HCT116 (cell line): ENCODE results near the gene SNAPC4. TPM values are rescaled to one million over a fixed set of nuclear protein-coding genes. Genes with fewer than 3 reads are reported as not detected.

ENCODE experiments used
- ATAC-seq: fragments of 200-7000 bp; cut with Tn5 transposase; 2 replicates; pipeline ENCODE4 v1.9.1; 2020; ENCODE audit warnings: mild to moderate bottlenecking, moderate library complexity
- BruUV-seq: library from RNA; stranded (reverse); fragments of 400-500 nt; replicated peaks from 2 replicates; lab custom pipeline; 2021; lab: Mats Ljungman, UMichigan
- CTCF ChIA-PET: fragments of 300-600 bp; sonication (Branson Sonifier 250); formaldehyde crosslinking; loops from one replicate; lab custom pipeline; 2021; ENCODE audit warnings: antibody characterized with exemption; lab: Charles Lee
- POLR2A ChIA-PET: fragments of 300-600, 350-600 bp; sonication (Branson Sonifier 250); formaldehyde crosslinking; loops from one replicate; lab custom pipeline; 2021; ENCODE audit warnings: antibody characterized with exemption; lab: Charles Lee
- RAD21 ChIA-PET, 2 experiments: fragments of 300-600 bp; sonication (Branson Sonifier 250); formaldehyde crosslinking; loops; one replicate each; lab custom pipeline; 2023; ENCODE audit warnings: low total read pairs in 2 of 2; ENCODE audit not compliant: uncharacterized antibody in 2 of 2, unreplicated experiment in 2 of 2, low non-redundant PET in 1 of 2; lab: Charles Lee
- DNase-seq: peaks from one replicate; pipeline ENCODE4 v3.0.0-alpha.2; 2010; ENCODE audit warnings: low read depth, low spot score
- H2AFZ ChIP-seq: fragments of 200-600 bp; shearing (Covaris generic), sonication (generic); 2 replicates; pipeline ENCODE4 v1.6.1; 2017; ENCODE audit warnings: low read depth, mixed run types, mixed read lengths, antibody characterized with exemption, low read length; ENCODE audit not compliant: poor library complexity, severe bottlenecking
- H3K27ac ChIP-seq: 2 replicates; pipeline ENCODE4 v1.5.1; 2012; ENCODE audit warnings: low read depth, low read length
- H3K27me3 ChIP-seq: fragments of 200-600 bp; sonication (generic); 2 replicates; pipeline ENCODE4 v1.6.1; 2016; ENCODE audit warnings: mixed run types, low read length, mixed read lengths; ENCODE audit not compliant: insufficient read depth
- H3K36me3 ChIP-seq, 2 experiments: fragments of 200-500 bp in 1 of 2; fragments of 200-600 bp in 1 of 2; sonication (Bioruptor generic) in 1 of 2; sonication (generic) in 1 of 2; 2 replicates each; pipeline versions ENCODE4 v1.5.1 to v1.6.1; 2014 to 2016; ENCODE audit warnings: low read length in 2 of 2, inconsistent platforms in 1 of 2, mixed read lengths in 1 of 2, mixed run types in 1 of 2; ENCODE audit not compliant: insufficient read depth in 2 of 2, control insufficient read depth in 1 of 2
- H3K4me1 ChIP-seq, 2 experiments: fragments of 200-600 bp in 1 of 2; sonication (generic) in 1 of 2; 2 replicates each; pipeline versions ENCODE4 v1.5.1 to v1.6.1; 2012 to 2017; ENCODE audit warnings: low read length in 2 of 2, inconsistent platforms in 1 of 2, mild to moderate bottlenecking in 1 of 2, mixed read lengths in 1 of 2, mixed run types in 1 of 2, moderate library complexity in 1 of 2; ENCODE audit not compliant: insufficient read depth in 2 of 2, control insufficient read depth in 1 of 2
- H3K4me2 ChIP-seq: fragments of 200-600 bp; sonication (generic); 2 replicates; pipeline ENCODE4 v1.6.1; 2017; ENCODE audit warnings: mixed run types, low read length, mixed read lengths
- H3K4me3 ChIP-seq, 2 experiments: fragments of 200-600 bp in 1 of 2; sonication (generic) in 1 of 2; replicated peaks in 1 of 2; 2 replicates each; pipeline ENCODE4 v1.5.1; 2011 to 2016; ENCODE audit warnings: low read length in 2 of 2, control low read depth in 1 of 2, low read depth in 1 of 2, mild to moderate bottlenecking in 1 of 2, mixed read lengths in 1 of 2, mixed run types in 1 of 2
- H3K79me2 ChIP-seq: fragments of 200-600 bp; sonication (generic); 2 replicates; pipeline ENCODE4 v1.6.1; 2017; ENCODE audit warnings: mild to moderate bottlenecking, mixed run types, low read length, moderate library complexity, mixed read lengths; ENCODE audit not compliant: insufficient read depth
- H3K9ac ChIP-seq: fragments of 200-600 bp; sonication (generic); 2 replicates; pipeline ENCODE4 v1.6.1; 2016; ENCODE audit warnings: low read length, mixed read lengths
- H3K9me2 ChIP-seq: fragments of 200-600 bp; sonication (generic), shearing (Covaris generic); 2 replicates; pipeline ENCODE4 v1.6.1; 2017; ENCODE audit warnings: mixed run types, mild to moderate bottlenecking, moderate library complexity; ENCODE audit not compliant: insufficient read depth
- H3K9me3 ChIP-seq, 2 experiments: fragments of 200-500 bp in 1 of 2; fragments of 200-600 bp in 1 of 2; sonication (Bioruptor generic) in 1 of 2; sonication (generic) in 1 of 2; 2 replicates each; pipeline ENCODE4 v1.6.1; 2014 to 2017; ENCODE audit warnings: low read length in 2 of 2, mixed read lengths in 2 of 2, inconsistent platforms in 1 of 2, low read depth in 1 of 2, mild to moderate bottlenecking in 1 of 2, mixed run types in 1 of 2, moderate library complexity in 1 of 2; ENCODE audit not compliant: control insufficient read depth in 1 of 2, insufficient read depth in 1 of 2
- H4K20me1 ChIP-seq: fragments of 200-600 bp; sonication (generic), shearing (Covaris generic); 2 replicates; pipeline ENCODE4 v1.6.1; 2017; ENCODE audit warnings: mixed run types, mild to moderate bottlenecking, moderate library complexity; ENCODE audit not compliant: insufficient read depth
- EZH2 ChIP-seq: fragments of 200-600 bp; sonication (generic); IDR thresholded peaks from 2 replicates; pipeline ENCODE4 v1.6.1; 2017; ENCODE audit warnings: antibody characterized with exemption, mixed run types
- EZH2phosphoT487 ChIP-seq: fragments of 200-600 bp; IDR thresholded peaks from 2 replicates; pipeline ENCODE4 v1.6.1; 2018; ENCODE audit warnings: antibody characterized with exemption, borderline replicate concordance
- FOSL1 ChIP-seq: IDR thresholded peaks from 2 replicates; pipeline ENCODE4 v1.6.1; 2012; ENCODE audit warnings: low read depth
- JUND ChIP-seq: IDR thresholded peaks from 2 replicates; pipeline ENCODE4 v1.6.1; 2012
- POLR2AphosphoS5 ChIP-seq: IDR thresholded peaks from 2 replicates; pipeline ENCODE4 v1.6.1; 2011; ENCODE audit warnings: mild to moderate bottlenecking, low read depth, low read length, moderate library complexity
- SRF ChIP-seq: IDR thresholded peaks from 2 replicates; pipeline ENCODE4 v1.6.1; 2012; ENCODE audit warnings: low read depth
- TCF7L2 ChIP-seq: IDR thresholded peaks from 2 replicates; pipeline ENCODE4 v1.7.0; 2011; ENCODE audit warnings: borderline replicate concordance, inconsistent platforms; ENCODE audit not compliant: insufficient read depth, insufficient read length; ENCODE audit errors: extremely low read depth
- YY1 ChIP-seq: IDR thresholded peaks from 2 replicates; pipeline ENCODE4 v1.6.1; 2011; ENCODE audit warnings: low read length, low read depth, moderate library complexity, mild to moderate bottlenecking; ENCODE audit not compliant: insufficient replicate concordance; ENCODE audit errors: extremely low read depth
- ZFX ChIP-seq: fragments of 450-650 bp; IDR thresholded peaks from 2 replicates; pipeline ENCODE4 v1.6.1; 2017
- ZNF274 ChIP-seq: fragments of 200-500 bp; sonication (Bioruptor generic); IDR thresholded peaks from 2 replicates; pipeline ENCODE4 v1.6.1; 2014; ENCODE audit warnings: mild to moderate bottlenecking, low read depth, low read length, inconsistent platforms
- intact Hi-C: fragments of 100-400 bp; cut with micrococcal nuclease; formaldehyde crosslinking; loops from 2 replicates; pipeline ENCODE4 v1.10.0; 2022
- total RNA-seq: library from RNA; stranded (reverse); gene quantifications from one replicate; pipeline ENCODE4 v1.2.1, GENCODE V29; 2021; ENCODE audit not compliant: unreplicated experiment
- TF ChIP-seq, protein P1 (sequence below): IDR thresholded peaks from 2 replicates; pipeline ENCODE4 v1.6.1; 2012; ENCODE audit warnings: low read depth
- TF ChIP-seq, protein P2 (sequence below), 3 experiments: fragments of 200-600 bp in 1 of 3; sonication (generic) in 1 of 3; IDR thresholded peaks in 2 of 3; conservative IDR thresholded peaks in 1 of 3; 2 replicates each; pipeline ENCODE4 v1.5.1; 2012 to 2017; ENCODE audit warnings: low read depth in 2 of 3, low read length in 2 of 3, antibody characterized with exemption in 1 of 3, borderline replicate concordance in 1 of 3, control low read depth in 1 of 3, mild to moderate bottlenecking in 1 of 3, mixed read lengths in 1 of 3, mixed run types in 1 of 3, moderate library complexity in 1 of 3; ENCODE audit not compliant: insufficient read depth in 1 of 3
- TF ChIP-seq, protein P3 (sequence below): IDR thresholded peaks from 2 replicates; pipeline ENCODE4 v1.6.1; 2011; ENCODE audit warnings: mild to moderate bottlenecking, low read length, moderate library complexity; ENCODE audit not compliant: insufficient replicate concordance; ENCODE audit errors: extremely low read depth

The SNAPC4 gene
- total RNA-seq, 1 experiment from 2014 or later: 20.4 TPM

DNA sequence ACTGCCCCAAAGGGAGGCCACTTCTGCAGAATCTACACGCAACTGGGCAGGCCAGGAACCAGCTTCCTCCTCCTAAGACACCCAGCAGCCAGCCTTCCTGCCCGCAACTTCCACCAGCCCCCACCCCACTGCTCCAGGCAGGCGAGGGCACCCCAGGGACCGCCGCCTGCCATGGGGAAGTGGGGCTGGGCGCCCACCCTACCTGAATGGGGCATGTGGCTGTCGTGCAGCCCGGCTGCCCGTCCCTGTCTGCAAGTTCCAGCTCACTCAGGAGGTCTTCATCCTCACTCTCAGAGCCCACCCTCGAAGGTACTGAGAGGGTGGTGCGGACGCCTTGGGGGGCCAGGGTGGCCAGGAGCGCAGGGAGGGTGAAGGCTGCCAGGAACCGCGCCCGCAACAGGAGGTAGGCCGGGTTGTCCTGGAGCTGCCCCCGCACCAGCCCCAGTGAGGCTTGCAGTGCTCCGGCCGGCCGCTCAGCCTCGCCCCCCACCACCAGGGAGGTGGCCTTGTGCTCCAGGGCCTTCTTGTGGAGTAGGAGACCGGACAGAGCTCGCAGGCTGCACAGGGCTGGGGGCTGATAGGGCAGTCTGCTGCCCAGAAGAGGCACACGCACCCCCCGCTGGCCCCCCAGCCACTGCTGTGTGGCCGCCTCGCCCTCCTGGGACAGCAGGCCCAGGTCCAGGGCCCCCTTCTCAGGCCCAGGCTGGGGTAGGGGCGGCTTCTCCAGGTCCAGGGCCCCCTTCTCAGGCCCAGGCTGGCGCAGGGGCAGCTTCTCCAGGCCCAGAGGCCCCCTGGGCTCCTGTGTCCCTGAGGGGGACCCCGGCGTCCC is 22.4 kb downstream of the SNAPC4 start:
- no peak overlapping the region for H3K9ac ChIP-seq
- no peaks in the 10 kb centered on the region for H3K9me3 ChIP-seq
- H3K79me2 ChIP-seq: no peaks in the 10 kb centered on the region
- ChIA-PET RAD21 (no interaction called here), CTCF (no interaction called here), POLR2A (no interaction called here)
- H3K4me2 ChIP-seq: no peak overlapping the region
- no peak for TF ChIP-seq YY1
- TF ChIP-seq FOSL1: no peak
- TF ChIP-seq SRF: no peak
- no peak for TF ChIP-seq EZH2phosphoT487
- TF ChIP-seq POLR2AphosphoS5: no peak
- no peak for TF ChIP-seq TCF7L2
- no peak for TF ChIP-seq ZNF274
- no peak for TF ChIP-seq JUND
- TF ChIP-seq, protein P1, sequence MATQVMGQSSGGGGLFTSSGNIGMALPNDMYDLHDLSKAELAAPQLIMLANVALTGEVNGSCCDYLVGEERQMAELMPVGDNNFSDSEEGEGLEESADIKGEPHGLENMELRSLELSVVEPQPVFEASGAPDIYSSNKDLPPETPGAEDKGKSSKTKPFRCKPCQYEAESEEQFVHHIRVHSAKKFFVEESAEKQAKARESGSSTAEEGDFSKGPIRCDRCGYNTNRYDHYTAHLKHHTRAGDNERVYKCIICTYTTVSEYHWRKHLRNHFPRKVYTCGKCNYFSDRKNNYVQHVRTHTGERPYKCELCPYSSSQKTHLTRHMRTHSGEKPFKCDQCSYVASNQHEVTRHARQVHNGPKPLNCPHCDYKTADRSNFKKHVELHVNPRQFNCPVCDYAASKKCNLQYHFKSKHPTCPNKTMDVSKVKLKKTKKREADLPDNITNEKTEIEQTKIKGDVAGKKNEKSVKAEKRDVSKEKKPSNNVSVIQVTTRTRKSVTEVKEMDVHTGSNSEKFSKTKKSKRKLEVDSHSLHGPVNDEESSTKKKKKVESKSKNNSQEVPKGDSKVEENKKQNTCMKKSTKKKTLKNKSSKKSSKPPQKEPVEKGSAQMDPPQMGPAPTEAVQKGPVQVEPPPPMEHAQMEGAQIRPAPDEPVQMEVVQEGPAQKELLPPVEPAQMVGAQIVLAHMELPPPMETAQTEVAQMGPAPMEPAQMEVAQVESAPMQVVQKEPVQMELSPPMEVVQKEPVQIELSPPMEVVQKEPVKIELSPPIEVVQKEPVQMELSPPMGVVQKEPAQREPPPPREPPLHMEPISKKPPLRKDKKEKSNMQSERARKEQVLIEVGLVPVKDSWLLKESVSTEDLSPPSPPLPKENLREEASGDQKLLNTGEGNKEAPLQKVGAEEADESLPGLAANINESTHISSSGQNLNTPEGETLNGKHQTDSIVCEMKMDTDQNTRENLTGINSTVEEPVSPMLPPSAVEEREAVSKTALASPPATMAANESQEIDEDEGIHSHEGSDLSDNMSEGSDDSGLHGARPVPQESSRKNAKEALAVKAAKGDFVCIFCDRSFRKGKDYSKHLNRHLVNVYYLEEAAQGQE: no peak
- TF ChIP-seq ZFX: no peak
- TF ChIP-seq, protein P2, sequence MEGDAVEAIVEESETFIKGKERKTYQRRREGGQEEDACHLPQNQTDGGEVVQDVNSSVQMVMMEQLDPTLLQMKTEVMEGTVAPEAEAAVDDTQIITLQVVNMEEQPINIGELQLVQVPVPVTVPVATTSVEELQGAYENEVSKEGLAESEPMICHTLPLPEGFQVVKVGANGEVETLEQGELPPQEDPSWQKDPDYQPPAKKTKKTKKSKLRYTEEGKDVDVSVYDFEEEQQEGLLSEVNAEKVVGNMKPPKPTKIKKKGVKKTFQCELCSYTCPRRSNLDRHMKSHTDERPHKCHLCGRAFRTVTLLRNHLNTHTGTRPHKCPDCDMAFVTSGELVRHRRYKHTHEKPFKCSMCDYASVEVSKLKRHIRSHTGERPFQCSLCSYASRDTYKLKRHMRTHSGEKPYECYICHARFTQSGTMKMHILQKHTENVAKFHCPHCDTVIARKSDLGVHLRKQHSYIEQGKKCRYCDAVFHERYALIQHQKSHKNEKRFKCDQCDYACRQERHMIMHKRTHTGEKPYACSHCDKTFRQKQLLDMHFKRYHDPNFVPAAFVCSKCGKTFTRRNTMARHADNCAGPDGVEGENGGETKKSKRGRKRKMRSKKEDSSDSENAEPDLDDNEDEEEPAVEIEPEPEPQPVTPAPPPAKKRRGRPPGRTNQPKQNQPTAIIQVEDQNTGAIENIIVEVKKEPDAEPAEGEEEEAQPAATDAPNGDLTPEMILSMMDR (IDR thresholded peaks at IDR 0.05 in 2 of 3, conservative IDR thresholded peaks at IDR 0.05 in 1 of 3; ENCODE audit: borderline replicate concordance in 1 of 3, insufficient read depth in 1 of 3, low read depth in 2 of 3, low read length in 2 of 3): no peak
- TF ChIP-seq, protein P3, sequence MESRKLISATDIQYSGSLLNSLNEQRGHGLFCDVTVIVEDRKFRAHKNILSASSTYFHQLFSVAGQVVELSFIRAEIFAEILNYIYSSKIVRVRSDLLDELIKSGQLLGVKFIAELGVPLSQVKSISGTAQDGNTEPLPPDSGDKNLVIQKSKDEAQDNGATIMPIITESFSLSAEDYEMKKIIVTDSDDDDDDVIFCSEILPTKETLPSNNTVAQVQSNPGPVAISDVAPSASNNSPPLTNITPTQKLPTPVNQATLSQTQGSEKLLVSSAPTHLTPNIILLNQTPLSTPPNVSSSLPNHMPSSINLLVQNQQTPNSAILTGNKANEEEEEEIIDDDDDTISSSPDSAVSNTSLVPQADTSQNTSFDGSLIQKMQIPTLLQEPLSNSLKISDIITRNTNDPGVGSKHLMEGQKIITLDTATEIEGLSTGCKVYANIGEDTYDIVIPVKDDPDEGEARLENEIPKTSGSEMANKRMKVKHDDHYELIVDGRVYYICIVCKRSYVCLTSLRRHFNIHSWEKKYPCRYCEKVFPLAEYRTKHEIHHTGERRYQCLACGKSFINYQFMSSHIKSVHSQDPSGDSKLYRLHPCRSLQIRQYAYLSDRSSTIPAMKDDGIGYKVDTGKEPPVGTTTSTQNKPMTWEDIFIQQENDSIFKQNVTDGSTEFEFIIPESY: no peak
- TF ChIP-seq EZH2: no peak
- intact Hi-C loops: no loop called here
- DNase-seq (no peak), ATAC-seq (no peak)
- H3K27me3 ChIP-seq: no peaks in the 10 kb centered on the region
- H4K20me1 ChIP-seq: no peaks in the 10 kb centered on the region
- peaks cover 0 to 6% of the 10 kb centered on the region in 2 experiments; a peak in 2 of 4 replicates for H3K4me1 ChIP-seq
- H3K36me3 ChIP-seq: peaks cover 0 to 4% of the 10 kb centered on the region in 2 experiments; a peak in 2 of 4 replicates
- no peak overlapping the region for H2AFZ ChIP-seq
- no TSS peak for BruUV-seq
- no peak overlapping the region for H3K4me3 ChIP-seq
- H3K27ac ChIP-seq: no peak overlapping the region
- no peaks in the 10 kb centered on the region for H3K9me2 ChIP-seq
